ENCODE measurements around the gene FREY1. TPM values are rescaled to one million over a fixed set of nuclear protein-coding genes. Genes with fewer than 3 reads are reported as not detected.

FREY1 gene
- total RNA-seq, 1 donor from 2014 or later: not detected

- peaks cover 2% of the 10 kb centered on the region for H3K36me3 ChIP-seq (ENCODE audit: control insufficient read depth, insufficient read depth, low read length)
- no peak for TF ChIP-seq CTCF (IDR thresholded peaks at IDR 0.05; ENCODE audit: insufficient read depth, low read length, poor library complexity, severe bottlenecking)
- H3K27me3 ChIP-seq (ENCODE audit: control insufficient read depth, insufficient read depth, low read length): no peaks in the 10 kb centered on the region
- H3K4me3 ChIP-seq (ENCODE audit: low read depth, low read length): no peak overlapping the region
- DNase-seq (ENCODE audit: low read depth): no peak
Observed at GRCh38 chr11:45877845-45878244, 29.2 kb downstream of the FREY1 start.

GRCh38 chr11:45877221-45877620, 29.9 kb downstream of the FREY1 start:
- no peak for DNase-seq (ENCODE audit: low read depth)
- no peaks in the 10 kb centered on the region for H3K27me3 ChIP-seq (ENCODE audit: control insufficient read depth, insufficient read depth, low read length)
- H3K4me3 ChIP-seq (ENCODE audit: low read depth, low read length): no peak overlapping the region
- TF ChIP-seq CTCF (IDR thresholded peaks at IDR 0.05; ENCODE audit: insufficient read depth, low read length, poor library complexity, severe bottlenecking): no peak
- peaks cover 2% of the 10 kb centered on the region for H3K36me3 ChIP-seq (ENCODE audit: control insufficient read depth, insufficient read depth, low read length)

GRCh38 chr11:45876401-45876800, 30.7 kb downstream of the FREY1 start:
- Histone ChIP-seq H3K36me3 (ENCODE audit: control insufficient read depth, insufficient read depth, low read length) (peaks cover 4% of the 10 kb centered on the region), H3K27me3 (ENCODE audit: control insufficient read depth, insufficient read depth, low read length) (no peaks in the 10 kb centered on the region), H3K4me3 (ENCODE audit: low read depth, low read length) (no peak overlapping the region)
- TF ChIP-seq CTCF (IDR thresholded peaks at IDR 0.05; ENCODE audit: insufficient read depth, low read length, poor library complexity, severe bottlenecking): no peak
- no peak for DNase-seq (ENCODE audit: low read depth)

- TF ChIP-seq CTCF (IDR thresholded peaks at IDR 0.05; ENCODE audit: insufficient read depth, low read length, poor library complexity, severe bottlenecking): peak; percentile 70
- Histone ChIP-seq H3K4me3 (ENCODE audit: low read depth, low read length) (no peak overlapping the region), H3K27me3 (ENCODE audit: control insufficient read depth, insufficient read depth, low read length) (no peaks in the 10 kb centered on the region), H3K36me3 (ENCODE audit: control insufficient read depth, insufficient read depth, low read length) (peaks cover 5% of the 10 kb centered on the region)
- DNase-seq (ENCODE audit: low read depth): no peak
Observed at GRCh38 chr11:45872651-45873356, 34.3 kb downstream of the FREY1 start.

GRCh38 chr11:45871638-45872037, 35.4 kb downstream of the FREY1 start:
- peaks cover 5% of the 10 kb centered on the region for H3K36me3 ChIP-seq (ENCODE audit: control insufficient read depth, insufficient read depth, low read length)
- no peaks in the 10 kb centered on the region for H3K27me3 ChIP-seq (ENCODE audit: control insufficient read depth, insufficient read depth, low read length)
- TF ChIP-seq CTCF (IDR thresholded peaks at IDR 0.05; ENCODE audit: insufficient read depth, low read length, poor library complexity, severe bottlenecking): no peak

GRCh38 chr11:45870706-45871105, 36.4 kb downstream of the FREY1 start:
- H3K4me3 ChIP-seq (ENCODE audit: low read depth, low read length): no peak overlapping the region
- no peak for TF ChIP-seq CTCF (IDR thresholded peaks at IDR 0.05; ENCODE audit: insufficient read depth, low read length, poor library complexity, severe bottlenecking)
- peaks cover 5% of the 10 kb centered on the region for H3K36me3 ChIP-seq (ENCODE audit: control insufficient read depth, insufficient read depth, low read length)
- no peaks in the 10 kb centered on the region for H3K27me3 ChIP-seq (ENCODE audit: control insufficient read depth, insufficient read depth, low read length)
- DNase-seq (ENCODE audit: low read depth): no peak

More at GRCh38 chr11:45871638-45872037, 35.4 kb downstream of the FREY1 start:
- DNase-seq (ENCODE audit: low read depth): no peak
- H3K4me3 ChIP-seq (ENCODE audit: low read depth, low read length): no peak overlapping the region
